BE2C (cell line): ENCODE measurements around the gene VAV3.

Source experiments
- DNase-seq: peaks from one replicate; pipeline ENCODE4 v3.0.0-alpha.2; 2020
- H3K27me3 ChIP-seq: fragments of 250-450 bp; sonication (Bioruptor Pico); 2 replicates; pipeline ENCODE4 v1.5.1; 2020; ENCODE audit warnings: mild to moderate bottlenecking
- H3K36me3 ChIP-seq: fragments of 250-450 bp; sonication (Bioruptor Pico); 2 replicates; pipeline ENCODE4 v1.5.1; 2020; ENCODE audit warnings: mild to moderate bottlenecking
- H3K4me1 ChIP-seq: fragments of 250-450 bp; sonication (Bioruptor Pico); 2 replicates; pipeline ENCODE4 v1.5.1; 2020
- H3K4me3 ChIP-seq: 2 replicates; pipeline ENCODE4 v1.5.1; 2011; ENCODE audit warnings: low read depth, low read length
- H3K9me3 ChIP-seq: fragments of 250-450 bp; sonication (Bioruptor Pico); 2 replicates; pipeline ENCODE4 v1.5.1; 2020
- TF ChIP-seq, protein P1 (sequence below): IDR thresholded peaks from 2 replicates; pipeline ENCODE4 v1.5.1; 2012; ENCODE audit warnings: mild to moderate bottlenecking, low read depth, low read length

Gene VAV3

GRCh38 chr1:107617921-107618320 lies 347.1 kb downstream of the VAV3 start:
- no peak overlapping the region for H3K4me3 ChIP-seq
- no peaks in the 10 kb centered on the region for H3K36me3 ChIP-seq
- H3K27me3 ChIP-seq = no peaks in the 10 kb centered on the region
- no peaks in the 10 kb centered on the region for H3K4me1 ChIP-seq
- DNase-seq = no peak
- TF ChIP-seq, protein P1, sequence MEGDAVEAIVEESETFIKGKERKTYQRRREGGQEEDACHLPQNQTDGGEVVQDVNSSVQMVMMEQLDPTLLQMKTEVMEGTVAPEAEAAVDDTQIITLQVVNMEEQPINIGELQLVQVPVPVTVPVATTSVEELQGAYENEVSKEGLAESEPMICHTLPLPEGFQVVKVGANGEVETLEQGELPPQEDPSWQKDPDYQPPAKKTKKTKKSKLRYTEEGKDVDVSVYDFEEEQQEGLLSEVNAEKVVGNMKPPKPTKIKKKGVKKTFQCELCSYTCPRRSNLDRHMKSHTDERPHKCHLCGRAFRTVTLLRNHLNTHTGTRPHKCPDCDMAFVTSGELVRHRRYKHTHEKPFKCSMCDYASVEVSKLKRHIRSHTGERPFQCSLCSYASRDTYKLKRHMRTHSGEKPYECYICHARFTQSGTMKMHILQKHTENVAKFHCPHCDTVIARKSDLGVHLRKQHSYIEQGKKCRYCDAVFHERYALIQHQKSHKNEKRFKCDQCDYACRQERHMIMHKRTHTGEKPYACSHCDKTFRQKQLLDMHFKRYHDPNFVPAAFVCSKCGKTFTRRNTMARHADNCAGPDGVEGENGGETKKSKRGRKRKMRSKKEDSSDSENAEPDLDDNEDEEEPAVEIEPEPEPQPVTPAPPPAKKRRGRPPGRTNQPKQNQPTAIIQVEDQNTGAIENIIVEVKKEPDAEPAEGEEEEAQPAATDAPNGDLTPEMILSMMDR = no peak
- H3K9me3 ChIP-seq = no peaks in the 10 kb centered on the region

DNA sequence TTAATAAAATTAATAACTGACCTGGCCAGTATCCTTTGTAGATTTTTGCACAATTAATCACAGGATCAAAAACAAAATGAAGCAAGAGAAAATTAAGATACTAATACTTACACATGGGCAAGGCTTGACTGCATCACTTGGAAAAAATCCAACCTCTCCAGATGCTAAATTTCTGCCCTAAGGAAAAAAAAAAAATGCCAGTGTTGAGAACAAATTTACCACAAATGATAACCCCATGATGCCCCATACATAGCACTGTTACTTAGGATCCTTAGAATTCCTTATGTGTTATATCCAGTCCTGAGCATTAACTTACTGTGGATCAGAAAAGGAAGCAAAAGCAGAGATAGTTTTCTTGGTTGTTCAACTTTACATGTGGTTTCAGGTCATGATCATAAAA lies 347.5 kb downstream of the VAV3 start:
- TF ChIP-seq, protein P1 = no peak
- H3K27me3 ChIP-seq = no peaks in the 10 kb centered on the region
- DNase-seq = no peak
- no peaks in the 10 kb centered on the region for H3K36me3 ChIP-seq
- no peaks in the 10 kb centered on the region for H3K4me1 ChIP-seq
- no peak overlapping the region for H3K4me3 ChIP-seq
- no peaks in the 10 kb centered on the region for H3K9me3 ChIP-seq

- DNase-seq = no peak
- Histone ChIP-seq H3K36me3 (no peaks in the 10 kb centered on the region), H3K27me3 (no peaks in the 10 kb centered on the region), H3K9me3 (no peaks in the 10 kb centered on the region), H3K4me1 (no peaks in the 10 kb centered on the region), H3K4me3 (no peak overlapping the region)
- TF ChIP-seq, protein P1 = no peak
These were observed 355.2 kb downstream of the VAV3 start for GRCh38 chr1:107609808-107610207.

- TF ChIP-seq, protein P1 = no peak
- no peak overlapping the region for H3K4me3 ChIP-seq
- no peaks in the 10 kb centered on the region for H3K4me1 ChIP-seq
- DNase-seq = no peak
- H3K36me3 ChIP-seq = no peaks in the 10 kb centered on the region
- H3K9me3 ChIP-seq = no peaks in the 10 kb centered on the region
- H3K27me3 ChIP-seq = no peaks in the 10 kb centered on the region
These were observed 360.2 kb downstream of the VAV3 start for GRCh38 chr1:107604825-107605224.

DNA sequence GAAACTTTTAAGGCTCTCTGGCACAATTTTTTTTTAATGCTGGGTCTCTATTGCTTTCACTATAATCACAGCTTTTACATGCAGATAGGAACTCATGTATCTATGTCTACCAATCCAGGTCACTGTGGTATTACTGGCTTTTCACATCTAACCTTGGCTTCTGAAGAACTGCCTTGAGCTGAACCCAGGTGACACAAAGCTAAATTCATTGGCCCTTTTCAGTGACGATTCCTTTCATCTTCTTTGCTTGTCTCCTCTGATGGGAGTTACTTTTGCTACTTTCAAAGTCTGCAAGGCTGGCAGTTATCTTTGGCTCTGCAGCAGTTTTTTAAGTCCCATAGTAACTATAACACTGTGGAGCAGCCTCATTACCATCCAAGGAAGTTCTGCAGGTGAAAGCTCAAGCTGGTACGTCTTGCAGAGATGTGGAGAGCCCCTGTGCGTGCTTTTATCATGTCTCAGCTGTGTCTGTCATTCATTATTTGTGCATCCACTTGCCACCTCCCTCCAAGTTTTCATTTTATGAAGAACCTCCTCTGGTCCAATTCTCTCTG lies 364.3 kb downstream of the VAV3 start:
- H3K27me3 ChIP-seq = no peaks in the 10 kb centered on the region
- no peaks in the 10 kb centered on the region for H3K4me1 ChIP-seq
- no peaks in the 10 kb centered on the region for H3K9me3 ChIP-seq
- no peaks in the 10 kb centered on the region for H3K36me3 ChIP-seq
- H3K4me3 ChIP-seq = no peak overlapping the region
- TF ChIP-seq, protein P1 = no peak
- DNase-seq = no peak

- Histone ChIP-seq H3K4me1 (no peaks in the 10 kb centered on the region), H3K27me3 (no peaks in the 10 kb centered on the region), H3K36me3 (no peaks in the 10 kb centered on the region), H3K4me3 (no peak overlapping the region), H3K9me3 (no peaks in the 10 kb centered on the region)
- TF ChIP-seq, protein P1 = no peak
- DNase-seq = no peak
These were observed 365.8 kb downstream of the VAV3 start for GRCh38 chr1:107599220-107599619.
